Lung (tissue), 16 donors: Measurements from ENCODE around the gene ST3GAL6. TPM values are rescaled to one million over a fixed set of nuclear protein-coding genes. Genes with fewer than 3 reads are reported as not detected.

ENCODE experiments used
- ATAC-seq: fragments of 200-7000 bp; cut with Tn5 transposase; one replicate; pipeline ENCODE4 v1.9.1; 2020; ENCODE audit warnings: moderate number of reproducible peaks; ENCODE audit not compliant: insufficient read depth, low FRiP score
- DNase-seq, 3 donors: peaks; one replicate each; pipeline ENCODE4 v3.0.0-alpha.2; 2013 to 2017
- H3K27ac ChIP-seq, 2 donors: one replicate each; pipeline ENCODE4 v1.5.1; 2013; ENCODE audit warnings: mild to moderate bottlenecking in 2 of 2, moderate library complexity in 2 of 2, control low read depth in 1 of 2, inconsistent platforms in 1 of 2, low read depth in 1 of 2, low read length in 1 of 2
- H3K27me3 ChIP-seq, 3 donors: one replicate each; pipeline ENCODE4 v1.5.1; 2013; ENCODE audit warnings: low read length in 2 of 3; ENCODE audit not compliant: control insufficient read depth in 3 of 3, insufficient read depth in 3 of 3
- H3K36me3 ChIP-seq, 4 donors: one replicate each; pipeline ENCODE4 v1.5.1; 2013; ENCODE audit warnings: low read length in 4 of 4, mild to moderate bottlenecking in 1 of 4, moderate library complexity in 1 of 4; ENCODE audit not compliant: control insufficient read depth in 4 of 4, insufficient read depth in 4 of 4
- H3K4me1 ChIP-seq, 5 donors: one replicate each; pipeline ENCODE4 v1.5.1; 2013; ENCODE audit warnings: low read length in 5 of 5, mild to moderate bottlenecking in 2 of 5, moderate library complexity in 1 of 5; ENCODE audit not compliant: control insufficient read depth in 5 of 5, insufficient read depth in 5 of 5
- H3K4me3 ChIP-seq: one replicate; pipeline ENCODE4 v1.5.1; 2013; ENCODE audit warnings: mild to moderate bottlenecking, control low read depth, moderate library complexity
- H3K9ac ChIP-seq, 2 donors: one replicate each; pipeline ENCODE4 v1.5.1; 2013; ENCODE audit warnings: low read length in 2 of 2, control low read depth in 1 of 2; ENCODE audit not compliant: insufficient read depth in 1 of 2
- H3K9me3 ChIP-seq, 4 donors: one replicate each; pipeline ENCODE4 v1.5.1; 2013; ENCODE audit warnings: low read length in 3 of 4, mild to moderate bottlenecking in 1 of 4, moderate library complexity in 1 of 4; ENCODE audit not compliant: control insufficient read depth in 4 of 4, insufficient read depth in 3 of 4
- WGBS, 2 donors: extraction: QIAGEN DNeasy Blood & Tissue Kit; methylation state at CpG; one replicate each; pipeline ENCODE4 v1.1.7; 2013; 5-methylcytosine and 5-hydroxymethylcytosine counted together
- long read RNA-seq, 5 donors: transcript quantifications; one replicate each; lab custom pipeline, GENCODE V29; 2026
- polyA plus RNA-seq, 2 donors: library from polyadenylated mRNA; stranded (reverse); fragments of 200-250 nt; gene quantifications; one replicate each; pipeline ENCODE4 v1.2.1, GENCODE V29; 2013
- total RNA-seq, 2 donors: library from RNA; depleted of rRNA in 1 of 2; stranded (reverse); fragments of >200 nt in 1 of 2; gene quantifications; one replicate each; pipeline ENCODE4 v1.2.1, GENCODE V29; 2014 to 2021
- TF ChIP-seq, protein P1 (sequence below): IDR thresholded peaks from 2 replicates; pipeline ENCODE4 v1.5.1; 2012; ENCODE audit warnings: mild to moderate bottlenecking; ENCODE audit errors: control extremely low read depth, extremely low read depth
- donor health status: control.
- donor health status: control.
- donor health status: Bipolar disorder and iron deficiency.
- donor health status: healthy.
- donor health status: DM: yes; HTN: yes; CAD: no.

The ST3GAL6 gene, protein sequence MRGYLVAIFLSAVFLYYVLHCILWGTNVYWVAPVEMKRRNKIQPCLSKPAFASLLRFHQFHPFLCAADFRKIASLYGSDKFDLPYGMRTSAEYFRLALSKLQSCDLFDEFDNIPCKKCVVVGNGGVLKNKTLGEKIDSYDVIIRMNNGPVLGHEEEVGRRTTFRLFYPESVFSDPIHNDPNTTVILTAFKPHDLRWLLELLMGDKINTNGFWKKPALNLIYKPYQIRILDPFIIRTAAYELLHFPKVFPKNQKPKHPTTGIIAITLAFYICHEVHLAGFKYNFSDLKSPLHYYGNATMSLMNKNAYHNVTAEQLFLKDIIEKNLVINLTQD
- total RNA-seq, result 10 to 100 TPM; 18.5 to 21.7 TPM
- polyA plus RNA-seq, result 10 to 100 TPM; 13.6 to 22.9 TPM
- long read RNA-seq, donor 1, partial matches to known transcripts, result 108 of 110 reads
- long read RNA-seq, donor 1, other reads (novel, unspliced or antisense), result 0 of 110 reads
- long read RNA-seq, donor 2, result 0 reads
- long read RNA-seq, donor 3, partial matches to known transcripts, result 0 of 1 reads
- long read RNA-seq, donor 3, other reads (novel, unspliced or antisense), result 0 of 1 reads
- long read RNA-seq, donor 4, partial matches to known transcripts, result 75 of 75 reads
- long read RNA-seq, donor 4, other reads (novel, unspliced or antisense), result 0 of 75 reads
- long read RNA-seq, donor 5, partial matches to known transcripts, result 0 of 1 reads
- long read RNA-seq, donor 5, other reads (novel, unspliced or antisense), result 0 of 1 reads

DNA sequence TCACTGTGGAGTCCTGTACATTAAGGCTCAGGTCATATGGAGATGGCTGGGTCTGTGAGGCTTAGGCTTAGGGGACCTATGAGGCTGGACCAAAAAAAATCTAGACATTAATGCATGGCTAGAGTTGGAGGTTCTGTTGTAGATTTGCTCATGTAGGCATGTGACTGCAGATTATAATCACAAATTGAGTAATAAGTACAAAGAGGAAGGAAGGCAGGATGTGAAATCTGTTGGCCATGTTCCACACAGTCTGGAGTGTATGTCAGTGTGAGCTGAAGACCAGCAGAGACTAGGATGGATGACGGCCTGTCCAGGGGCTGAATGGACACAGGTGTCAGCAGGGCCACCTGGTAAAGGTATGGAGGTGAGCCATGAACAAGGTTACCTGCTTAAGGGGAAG is at the start of gene ST3GAL6:
TSS of gene ST3GAL6 (plus strand) at position 265 of the 400 bp plus-strand sequence. CDS start 5,101 bp downstream, outside the sequence.
- Histone ChIP-seq H3K9ac (peak within 1 kb of the TSS in 1 of 2 donors; percentile 38), H3K27ac (peak within 1 kb of the TSS; percentile 77 to 83), H3K27me3 (no peaks in the 10 kb centered on the region), H3K4me1 (peaks cover 6 to 54% (median 10%) of the 10 kb centered on the region in 5 donors), H3K9me3 (no peaks in the 10 kb centered on the region), H3K36me3 (peaks cover 0 to 1% (median 0%) of the 10 kb centered on the region in 4 donors), H3K4me3 (peak within 1 kb of the TSS; percentile 12)
- peak; percentile 20 for ATAC-seq
- TF ChIP-seq, protein P1, sequence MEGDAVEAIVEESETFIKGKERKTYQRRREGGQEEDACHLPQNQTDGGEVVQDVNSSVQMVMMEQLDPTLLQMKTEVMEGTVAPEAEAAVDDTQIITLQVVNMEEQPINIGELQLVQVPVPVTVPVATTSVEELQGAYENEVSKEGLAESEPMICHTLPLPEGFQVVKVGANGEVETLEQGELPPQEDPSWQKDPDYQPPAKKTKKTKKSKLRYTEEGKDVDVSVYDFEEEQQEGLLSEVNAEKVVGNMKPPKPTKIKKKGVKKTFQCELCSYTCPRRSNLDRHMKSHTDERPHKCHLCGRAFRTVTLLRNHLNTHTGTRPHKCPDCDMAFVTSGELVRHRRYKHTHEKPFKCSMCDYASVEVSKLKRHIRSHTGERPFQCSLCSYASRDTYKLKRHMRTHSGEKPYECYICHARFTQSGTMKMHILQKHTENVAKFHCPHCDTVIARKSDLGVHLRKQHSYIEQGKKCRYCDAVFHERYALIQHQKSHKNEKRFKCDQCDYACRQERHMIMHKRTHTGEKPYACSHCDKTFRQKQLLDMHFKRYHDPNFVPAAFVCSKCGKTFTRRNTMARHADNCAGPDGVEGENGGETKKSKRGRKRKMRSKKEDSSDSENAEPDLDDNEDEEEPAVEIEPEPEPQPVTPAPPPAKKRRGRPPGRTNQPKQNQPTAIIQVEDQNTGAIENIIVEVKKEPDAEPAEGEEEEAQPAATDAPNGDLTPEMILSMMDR, result no peak
- DNase-seq, result peak; percentile 15 to 77 (median 45)
- WGBS, 2 donors, result 20 to 29% methylated on average over 1 of the region's 1 CpG

DNA sequence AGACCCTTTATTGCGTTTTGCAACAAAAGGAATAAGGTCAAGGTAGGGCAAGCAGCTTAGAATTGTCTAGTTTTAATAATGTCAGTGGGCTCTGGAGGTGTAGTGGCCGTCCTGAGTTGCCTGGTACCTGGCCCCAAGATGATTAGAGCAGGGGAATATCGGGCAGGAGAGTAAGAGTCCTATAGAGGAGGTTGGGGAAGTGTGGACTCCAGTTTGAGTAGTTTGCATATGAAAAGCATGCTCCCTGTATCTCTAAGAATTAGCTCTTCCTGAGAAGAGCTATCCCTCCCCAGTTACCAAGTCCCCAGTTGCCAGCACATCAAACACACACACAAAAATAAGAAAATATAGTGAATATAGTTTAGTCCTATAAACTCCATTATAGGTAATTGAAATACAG is 49.2 kb upstream of the ST3GAL6 start:
- no peak for ATAC-seq
- H3K4me1 ChIP-seq, result peaks cover 0 to 10% (median 1%) of the 10 kb centered on the region in 5 donors
- H3K36me3 ChIP-seq, result no peaks in the 10 kb centered on the region
- no peaks in the 10 kb centered on the region for H3K27me3 ChIP-seq
- 72 to 81% methylated on average over 3 of the region's 3 CpGs for WGBS, 2 donors
- no peak overlapping the region for H3K27ac ChIP-seq
- H3K9me3 ChIP-seq, result no peaks in the 10 kb centered on the region
- TF ChIP-seq, protein P1, result no peak
- no peak for DNase-seq
- H3K4me3 ChIP-seq, result no peak overlapping the region
- H3K9ac ChIP-seq, result no peak overlapping the region

DNA sequence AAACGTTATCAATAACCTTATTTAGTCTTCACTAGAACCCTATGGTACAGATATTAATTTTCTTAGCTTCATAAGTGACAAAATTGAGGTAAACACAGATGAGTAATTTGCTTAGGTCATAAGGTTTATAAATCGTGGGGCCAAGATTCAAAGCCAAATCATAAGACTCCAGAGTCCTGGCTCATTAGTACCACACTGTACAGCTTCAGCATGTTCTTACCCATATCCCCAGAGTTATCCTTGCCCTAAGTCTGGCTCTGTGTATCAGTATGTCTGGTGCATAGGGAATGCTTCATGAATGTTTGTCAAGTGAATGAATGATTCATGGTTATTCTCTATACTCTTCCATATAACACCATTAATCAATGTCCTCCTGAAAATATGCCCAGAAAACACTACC is 45.6 kb upstream of the ST3GAL6 start:
- Histone ChIP-seq H3K27ac (no peak overlapping the region), H3K9me3 (no peaks in the 10 kb centered on the region), H3K4me1 (no peaks in the 10 kb centered on the region), H3K27me3 (no peaks in the 10 kb centered on the region), H3K4me3 (no peak overlapping the region), H3K36me3 (no peaks in the 10 kb centered on the region), H3K9ac (no peak overlapping the region)
- ATAC-seq (no peak), DNase-seq (no peak)
- TF ChIP-seq, protein P1, result no peak
- 73 to 81% methylated on average over 2 of the region's 2 CpGs for WGBS, 2 donors
